Measurements from ENCODE around the gene ITPRIPL2.

The ITPRIPL2 gene

GRCh38 chr16:19093631-19094541, 19.9 kb upstream of the ITPRIPL2 start:
- no peak for DNase-seq (ENCODE audit: low read depth in 2 of 2)

- DNase-seq (ENCODE audit: low read depth in 2 of 2), result no peak
These were observed 19.0 kb upstream of the ITPRIPL2 start for GRCh38 chr16:19094542-19095365.

- no peak for DNase-seq (ENCODE audit: low read depth in 2 of 2)
These were observed 18.1 kb upstream of the ITPRIPL2 start for GRCh38 chr16:19095654-19096053.

- DNase-seq (ENCODE audit: low read depth in 2 of 2), result no peak
These were observed 15.6 kb upstream of the ITPRIPL2 start for GRCh38 chr16:19098173-19098572.

- no peak for DNase-seq (ENCODE audit: low read depth in 2 of 2)
These were observed 11.4 kb upstream of the ITPRIPL2 start for GRCh38 chr16:19102187-19102872.

GRCh38 chr16:19104607-19105006, 9.2 kb upstream of the ITPRIPL2 start:
- DNase-seq (ENCODE audit: low read depth in 2 of 2), result no peak

GRCh38 chr16:19105131-19105530, 8.6 kb upstream of the ITPRIPL2 start:
- no peak for DNase-seq (ENCODE audit: low read depth in 2 of 2)

- DNase-seq (ENCODE audit: low read depth in 2 of 2), result no peak
These were observed 7.7 kb upstream of the ITPRIPL2 start for GRCh38 chr16:19105891-19106624.

- no peak for DNase-seq (ENCODE audit: low read depth in 2 of 2)
These were observed 7.1 kb upstream of the ITPRIPL2 start for GRCh38 chr16:19106625-19107020.

GRCh38 chr16:19108409-19109287, 5.1 kb upstream of the ITPRIPL2 start:
- DNase-seq (ENCODE audit: low read depth in 2 of 2), result no peak

- DNase-seq (ENCODE audit: low read depth in 2 of 2), result no peak
These were observed 4.5 kb upstream of the ITPRIPL2 start for GRCh38 chr16:19109288-19109664.

- no peak for DNase-seq (ENCODE audit: low read depth in 2 of 2)
These were observed 3.0 kb upstream of the ITPRIPL2 start for GRCh38 chr16:19110537-19111360.

- DNase-seq (ENCODE audit: low read depth in 2 of 2), result no peak
These were observed 1.7 kb upstream of the ITPRIPL2 start for GRCh38 chr16:19112099-19112407.

- DNase-seq (ENCODE audit: low read depth in 2 of 2), result no peak
These were observed 789 bp downstream of the ITPRIPL2 start for GRCh38 chr16:19114359-19115147.

GRCh38 chr16:19115148-19116021, 1.6 kb downstream of the ITPRIPL2 start:
- DNase-seq (ENCODE audit: low read depth in 2 of 2), result no peak

GRCh38 chr16:19116711-19117449, 3.1 kb downstream of the ITPRIPL2 start:
- DNase-seq (ENCODE audit: low read depth in 2 of 2), result no peak

GRCh38 chr16:19118938-19119431, 5.2 kb downstream of the ITPRIPL2 start:
- DNase-seq (ENCODE audit: low read depth in 2 of 2), result no peak
